Peyer's patch (tissue), 4 donors: Measurements from ENCODE around the gene PABPN1L.

Experiments
- POLR2A ChIP-seq, 2 donors: fragments of 450-650 bp; IDR thresholded peaks; one replicate each; pipeline ENCODE4 v1.5.1; 2017; ENCODE audit warnings: antibody characterized with exemption in 2 of 2, mild to moderate bottlenecking in 2 of 2, moderate library complexity in 2 of 2
- TF ChIP-seq, protein P1 (sequence below), 6 experiments: fragments of 450-650 bp in 4 of 6; fragments of 200-600 bp in 2 of 6; sonication (generic) in 1 of 6; IDR thresholded peaks; one replicate each; pipeline ENCODE4 v1.5.1; 2017 to 2019; ENCODE audit warnings: antibody characterized with exemption in 6 of 6, mild to moderate bottlenecking in 3 of 6, moderate library complexity in 1 of 6

DNA sequence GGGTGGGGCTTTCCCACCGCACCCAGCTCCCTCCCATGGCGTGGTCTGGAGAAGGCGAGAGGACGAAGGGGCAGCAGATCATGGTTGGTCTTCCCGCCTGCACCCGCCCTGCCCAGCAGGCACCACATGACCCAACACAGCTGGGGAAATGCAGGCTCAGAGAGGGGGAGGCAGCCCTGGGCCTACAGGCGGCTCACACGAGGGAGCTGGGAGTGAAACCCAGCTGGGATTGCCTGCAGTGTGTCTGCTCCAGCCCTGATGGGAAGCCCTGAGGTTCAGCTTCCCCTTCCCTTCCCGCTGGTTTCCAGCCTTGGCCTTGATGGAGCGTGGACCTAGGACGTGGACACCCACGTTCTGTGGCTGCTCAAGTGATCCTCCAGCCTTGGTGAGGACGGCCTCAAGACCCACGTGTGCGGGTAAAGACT lies 20.0 kb upstream of the PABPN1L start:
- TF ChIP-seq, protein P1, sequence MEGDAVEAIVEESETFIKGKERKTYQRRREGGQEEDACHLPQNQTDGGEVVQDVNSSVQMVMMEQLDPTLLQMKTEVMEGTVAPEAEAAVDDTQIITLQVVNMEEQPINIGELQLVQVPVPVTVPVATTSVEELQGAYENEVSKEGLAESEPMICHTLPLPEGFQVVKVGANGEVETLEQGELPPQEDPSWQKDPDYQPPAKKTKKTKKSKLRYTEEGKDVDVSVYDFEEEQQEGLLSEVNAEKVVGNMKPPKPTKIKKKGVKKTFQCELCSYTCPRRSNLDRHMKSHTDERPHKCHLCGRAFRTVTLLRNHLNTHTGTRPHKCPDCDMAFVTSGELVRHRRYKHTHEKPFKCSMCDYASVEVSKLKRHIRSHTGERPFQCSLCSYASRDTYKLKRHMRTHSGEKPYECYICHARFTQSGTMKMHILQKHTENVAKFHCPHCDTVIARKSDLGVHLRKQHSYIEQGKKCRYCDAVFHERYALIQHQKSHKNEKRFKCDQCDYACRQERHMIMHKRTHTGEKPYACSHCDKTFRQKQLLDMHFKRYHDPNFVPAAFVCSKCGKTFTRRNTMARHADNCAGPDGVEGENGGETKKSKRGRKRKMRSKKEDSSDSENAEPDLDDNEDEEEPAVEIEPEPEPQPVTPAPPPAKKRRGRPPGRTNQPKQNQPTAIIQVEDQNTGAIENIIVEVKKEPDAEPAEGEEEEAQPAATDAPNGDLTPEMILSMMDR (IDR thresholded peaks at IDR 0.05), result no peak
- TF ChIP-seq POLR2A (IDR thresholded peaks at IDR 0.05), result no peak
